T-helper 9 cell (primary cell): ENCODE data around the gene CMKLR1.

Experiments used
- DNase-seq: peaks from one replicate; pipeline ENCODE4 v3.0.0-alpha.2; 2020

The CMKLR1 gene

GRCh38 chr12:108257610-108258106 is 81.5 kb downstream of the CMKLR1 start:
- DNase-seq, result no peak

DNA sequence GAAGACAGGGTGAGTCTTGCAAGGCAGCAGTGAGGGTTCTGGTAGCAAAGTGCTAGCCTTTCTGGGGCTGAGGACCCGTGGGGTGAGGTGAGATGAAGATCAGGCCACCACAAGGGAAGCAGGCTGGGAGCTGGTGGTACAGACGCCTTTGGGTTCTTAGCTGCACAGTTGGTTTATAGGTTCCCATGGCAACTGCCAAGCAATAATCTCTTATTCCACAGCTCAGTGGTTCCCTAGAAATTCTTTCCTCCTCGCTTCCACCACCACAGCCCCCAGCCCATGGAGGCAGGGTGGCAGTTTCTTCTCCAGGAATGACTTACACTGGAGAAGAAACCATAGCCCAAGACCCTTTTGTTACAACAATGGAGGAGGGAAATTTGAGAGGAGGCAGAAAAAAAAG is 82.1 kb downstream of the CMKLR1 start:
- DNase-seq, result no peak

DNA sequence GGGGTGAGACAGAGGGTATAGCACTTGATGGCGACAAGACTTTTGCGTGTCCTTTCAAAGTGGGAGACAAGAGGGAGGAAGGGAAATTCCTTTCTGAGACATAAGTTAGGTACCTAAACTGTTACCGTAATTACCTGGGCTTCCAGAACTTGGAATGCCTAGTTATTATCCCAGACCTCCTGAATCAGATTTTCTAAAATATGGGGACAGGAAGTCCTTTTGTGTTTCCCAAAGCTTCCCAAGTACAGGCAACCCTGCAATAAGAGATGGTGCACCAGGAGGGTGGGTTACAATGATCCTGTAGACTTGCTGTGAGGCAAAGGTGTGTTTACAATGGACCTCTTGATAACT is 83.9 kb downstream of the CMKLR1 start:
- DNase-seq, result no peak

- no peak for DNase-seq
Observed at GRCh38 chr12:108254517-108255251, 84.4 kb downstream of the CMKLR1 start.

- DNase-seq, result no peak
Observed at GRCh38 chr12:108254030-108254429, 85.1 kb downstream of the CMKLR1 start.

DNA sequence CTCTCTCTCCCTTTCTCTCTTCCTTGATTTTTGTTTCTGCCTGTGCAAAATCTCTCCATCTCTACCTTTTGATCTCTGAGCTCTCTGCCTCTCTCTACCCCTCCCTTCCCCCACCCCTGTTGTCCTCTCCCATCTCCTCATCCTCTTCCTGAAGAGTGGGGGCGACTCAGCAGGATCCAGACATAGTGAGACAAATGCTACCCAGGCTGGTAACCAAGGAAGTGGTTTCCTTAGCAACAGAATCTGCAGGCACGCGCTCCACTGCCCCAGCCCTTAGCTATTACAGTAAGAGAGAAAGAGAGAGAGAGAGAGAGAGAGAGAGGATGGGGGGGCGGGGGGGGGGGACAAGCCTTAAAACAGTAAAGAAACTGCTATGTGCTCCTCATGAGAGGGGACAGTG is 85.6 kb downstream of the CMKLR1 start:
- DNase-seq, result no peak

GRCh38 chr12:108252523-108252922 is 86.6 kb downstream of the CMKLR1 start:
- no peak for DNase-seq

- DNase-seq, result no peak
Observed at GRCh38 chr12:108248011-108248410, 91.1 kb downstream of the CMKLR1 start.

DNA sequence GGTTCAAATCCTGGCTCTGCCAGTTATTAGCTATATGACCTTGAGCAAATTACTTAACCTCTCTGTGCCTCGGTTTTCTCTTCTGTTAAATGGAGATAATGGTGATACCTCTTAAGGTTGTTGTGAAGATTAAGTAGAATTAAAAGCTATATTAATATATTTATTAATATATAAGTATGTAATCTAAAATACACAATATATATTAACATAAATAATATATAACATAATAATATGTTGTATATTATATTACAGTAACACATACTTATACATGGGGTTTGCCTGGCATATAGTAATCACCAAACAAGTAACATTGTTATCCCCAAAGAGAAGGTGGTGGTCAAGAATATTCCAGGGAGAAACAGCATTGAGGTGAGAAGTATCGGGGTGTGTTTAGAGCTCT is 92.0 kb downstream of the CMKLR1 start:
- no peak for DNase-seq

- DNase-seq, result no peak
Observed at GRCh38 chr12:108241986-108242703, 97.0 kb downstream of the CMKLR1 start.

GRCh38 chr12:108240928-108241327 is 98.2 kb downstream of the CMKLR1 start:
- no peak for DNase-seq

DNA sequence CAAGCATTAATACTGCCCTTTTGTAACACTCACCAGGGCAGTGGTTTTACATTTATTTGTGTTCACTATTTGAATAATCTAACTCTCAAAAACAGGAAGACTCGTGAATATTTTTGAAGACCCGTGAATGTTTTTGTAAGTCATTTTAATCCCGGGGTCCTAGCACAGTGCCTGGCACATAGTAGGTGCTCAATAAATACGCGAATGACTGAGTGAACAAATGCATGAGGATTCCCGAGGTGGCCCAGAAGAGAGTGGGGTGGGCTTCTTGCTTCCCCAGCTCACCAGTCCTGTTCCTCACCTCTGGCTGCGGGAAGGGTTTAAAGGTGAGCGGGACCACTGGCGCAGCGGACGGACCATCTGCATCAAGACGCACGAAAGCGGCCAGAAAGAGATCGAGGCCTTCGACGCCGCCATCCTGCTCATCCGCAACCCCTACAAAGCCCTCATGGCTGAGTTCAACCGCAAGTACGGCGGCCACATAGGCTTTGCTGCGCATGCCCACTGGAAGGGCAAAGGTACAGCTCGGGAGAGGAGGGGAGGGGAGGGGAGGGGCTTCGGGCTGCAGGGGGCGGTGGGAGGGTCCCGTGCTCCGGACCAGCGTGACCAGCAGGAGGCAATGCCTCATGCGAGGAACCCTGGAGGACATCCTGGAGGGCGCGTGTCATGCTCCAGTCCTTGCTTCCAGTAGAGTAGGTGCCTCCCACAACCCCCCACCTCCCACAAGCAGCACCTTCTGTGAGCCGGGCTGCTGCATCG is 98.9 kb downstream of the CMKLR1 start:
- no peak for DNase-seq

DNA sequence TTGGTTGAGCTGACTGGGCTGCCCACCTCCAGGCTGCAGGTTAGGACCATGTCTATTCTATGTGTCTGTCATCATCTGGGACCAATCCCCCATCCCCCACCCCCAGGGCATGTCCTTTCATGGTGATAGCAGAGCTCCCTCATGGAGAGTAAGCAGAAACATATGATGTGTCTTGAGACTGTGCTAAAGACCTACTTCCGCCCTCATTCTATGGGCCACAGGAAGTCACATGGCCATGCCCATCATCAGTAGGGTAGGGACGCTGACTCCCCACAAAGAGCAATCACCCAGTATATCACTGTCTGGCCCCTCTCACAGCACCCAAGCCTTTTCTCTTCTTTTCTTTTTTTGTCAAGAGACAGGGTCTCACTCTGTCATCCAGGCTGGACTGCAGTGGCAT is 99.7 kb downstream of the CMKLR1 start:
- no peak for DNase-seq

- DNase-seq, result no peak
Observed at GRCh38 chr12:108238474-108238873, 100.6 kb downstream of the CMKLR1 start.
